Measurements from ENCODE around the gene LDB1.
A peak's percentile ranks its signal among the peaks of the same experiment; 100 is the strongest.

LDB1 gene

GRCh38 chr10:102154466-102155116, 34.4 kb upstream of the LDB1 start:
- no peak for DNase-seq (ENCODE audit: low read depth, low spot score)
- H3K4me3 ChIP-seq (ENCODE audit: low read depth, low read length), result no peak overlapping the region
- in situ Hi-C loops (cut with HindIII; ENCODE audit: low sequenced_read_pairs), result no loop called here
- TF ChIP-seq, protein P1, sequence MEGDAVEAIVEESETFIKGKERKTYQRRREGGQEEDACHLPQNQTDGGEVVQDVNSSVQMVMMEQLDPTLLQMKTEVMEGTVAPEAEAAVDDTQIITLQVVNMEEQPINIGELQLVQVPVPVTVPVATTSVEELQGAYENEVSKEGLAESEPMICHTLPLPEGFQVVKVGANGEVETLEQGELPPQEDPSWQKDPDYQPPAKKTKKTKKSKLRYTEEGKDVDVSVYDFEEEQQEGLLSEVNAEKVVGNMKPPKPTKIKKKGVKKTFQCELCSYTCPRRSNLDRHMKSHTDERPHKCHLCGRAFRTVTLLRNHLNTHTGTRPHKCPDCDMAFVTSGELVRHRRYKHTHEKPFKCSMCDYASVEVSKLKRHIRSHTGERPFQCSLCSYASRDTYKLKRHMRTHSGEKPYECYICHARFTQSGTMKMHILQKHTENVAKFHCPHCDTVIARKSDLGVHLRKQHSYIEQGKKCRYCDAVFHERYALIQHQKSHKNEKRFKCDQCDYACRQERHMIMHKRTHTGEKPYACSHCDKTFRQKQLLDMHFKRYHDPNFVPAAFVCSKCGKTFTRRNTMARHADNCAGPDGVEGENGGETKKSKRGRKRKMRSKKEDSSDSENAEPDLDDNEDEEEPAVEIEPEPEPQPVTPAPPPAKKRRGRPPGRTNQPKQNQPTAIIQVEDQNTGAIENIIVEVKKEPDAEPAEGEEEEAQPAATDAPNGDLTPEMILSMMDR (IDR thresholded peaks at IDR 0.05; ENCODE audit: low read depth, low read length), result no peak

- DNase-seq (ENCODE audit: low read depth, low spot score), result peak; percentile 3
- in situ Hi-C loops (cut with HindIII; ENCODE audit: low sequenced_read_pairs), result no loop called here
- TF ChIP-seq, protein P1 (IDR thresholded peaks at IDR 0.05; ENCODE audit: low read depth, low read length), result no peak
- peak overlapping the region; percentile 99 for H3K4me3 ChIP-seq (ENCODE audit: low read depth, low read length)
These were observed 33.0 kb upstream of the LDB1 start for GRCh38 chr10:102153093-102153620.

DNA sequence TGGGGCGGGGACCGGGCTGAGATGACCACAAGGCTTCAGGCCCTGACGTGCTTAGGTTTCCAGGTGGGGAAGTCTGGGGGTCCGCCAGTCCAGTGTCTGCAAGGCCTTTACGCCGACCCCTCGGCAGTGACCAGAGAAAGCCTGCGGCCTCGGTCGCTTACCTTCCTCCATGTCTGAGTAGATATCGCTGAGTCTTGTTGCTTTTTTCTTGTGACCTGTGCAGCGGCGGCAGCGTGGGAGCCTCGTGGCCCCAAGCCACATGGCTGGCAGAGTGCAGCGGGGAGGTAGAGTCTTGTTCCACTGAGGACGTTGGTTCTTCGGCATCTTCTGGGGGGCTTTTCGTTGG, 32.4 kb upstream of the LDB1 start:
- peak overlapping the region; percentile 99 for H3K4me3 ChIP-seq (ENCODE audit: low read depth, low read length)
- no peak for DNase-seq (ENCODE audit: low read depth, low spot score)
- TF ChIP-seq, protein P1 (IDR thresholded peaks at IDR 0.05; ENCODE audit: low read depth, low read length), result no peak
- in situ Hi-C loops (cut with HindIII; ENCODE audit: low sequenced_read_pairs), result no loop called here

DNA sequence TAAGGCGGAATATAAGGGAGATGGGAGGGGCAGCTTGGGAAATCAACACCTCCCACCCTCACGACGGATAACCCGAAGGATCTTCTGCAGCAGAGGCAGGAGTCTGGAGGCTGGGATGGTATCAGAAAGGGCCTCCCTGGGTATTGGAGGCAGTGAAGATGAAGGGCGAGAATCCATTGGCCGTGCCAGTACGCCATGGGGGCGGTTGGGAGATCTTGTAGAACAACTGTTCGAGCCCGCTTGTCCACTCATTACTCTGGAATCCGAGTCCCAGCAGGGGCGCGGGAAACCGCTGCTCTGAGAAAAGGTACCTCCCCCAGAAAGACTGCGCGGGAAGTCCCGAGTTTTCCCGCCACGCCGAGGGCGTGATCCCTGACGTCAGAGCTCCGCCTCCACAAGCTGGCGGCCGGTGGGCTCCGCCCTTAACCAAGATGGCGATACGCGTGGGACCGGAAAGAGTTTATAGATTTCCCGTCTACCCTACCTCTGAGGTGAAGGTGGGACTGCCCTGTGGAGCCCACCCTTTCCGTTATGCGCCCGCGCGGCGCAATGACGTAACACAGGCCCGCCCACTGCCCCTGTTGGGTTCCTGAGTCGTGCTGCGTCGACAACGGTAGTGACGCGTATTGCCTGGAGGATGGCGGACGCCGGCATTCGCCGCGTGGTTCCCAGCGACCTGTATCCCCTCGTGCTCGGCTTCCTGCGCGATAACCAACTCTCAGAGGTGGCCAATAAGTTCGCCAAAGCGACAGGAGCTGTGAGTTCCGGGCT, 31.8 kb upstream of the LDB1 start, which contains the start of gene NOLC1:
Gene NOLC1, plus strand, starts transcription at position 616 of the 771 bp plus-strand sequence. Its CDS starts 22 bp downstream, at position 638.
- TF ChIP-seq, protein P1 (IDR thresholded peaks at IDR 0.05; ENCODE audit: low read depth, low read length), result no peak
- in situ Hi-C loops (cut with HindIII; ENCODE audit: low sequenced_read_pairs), result no loop called here
- peak within 1 kb of the TSS; percentile 99 for H3K4me3 ChIP-seq (ENCODE audit: low read depth, low read length)
- peak; percentile 100 for DNase-seq (ENCODE audit: low read depth, low spot score)

DNA sequence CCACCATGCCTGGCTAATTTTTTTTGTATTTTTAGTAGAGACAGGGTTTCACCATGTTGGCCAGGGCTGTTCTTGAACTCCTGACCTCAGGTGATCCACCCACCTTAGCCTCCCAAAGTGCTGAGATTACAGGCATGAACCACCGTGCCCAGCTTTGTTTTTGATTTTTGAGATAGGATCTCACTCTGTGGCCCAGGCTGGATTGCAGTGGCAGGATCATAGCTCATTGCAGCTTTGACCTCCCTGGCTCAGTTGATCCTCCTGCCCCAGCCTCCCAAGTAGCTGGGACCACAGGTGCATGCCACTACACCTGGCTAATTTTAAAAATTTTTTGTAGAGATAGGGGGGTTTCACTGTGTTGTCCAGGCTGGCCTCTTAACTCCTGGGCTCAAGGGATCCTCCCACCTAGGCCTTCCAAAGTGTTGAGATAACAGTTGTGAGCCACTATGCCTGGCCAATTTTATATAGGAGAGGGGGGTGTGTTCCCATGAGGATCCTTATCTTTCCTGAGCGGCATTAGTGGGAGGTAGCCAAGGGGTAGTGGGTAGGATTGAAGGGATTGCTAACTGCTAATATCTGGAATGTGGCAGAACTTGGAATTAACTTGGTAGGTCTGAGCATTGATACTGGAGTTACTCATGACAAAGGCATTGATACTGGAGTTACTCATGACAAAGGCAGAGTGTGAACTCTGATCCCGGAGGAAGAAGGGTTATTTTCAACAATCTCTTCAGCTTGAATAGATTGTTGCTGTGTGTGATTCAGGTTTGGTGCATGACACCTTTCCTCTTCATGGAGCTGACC, 31.0 kb upstream of the LDB1 start:
- H3K4me3 ChIP-seq (ENCODE audit: low read depth, low read length), result peak overlapping the region; percentile 27
- in situ Hi-C loops (cut with HindIII; ENCODE audit: low sequenced_read_pairs), result no loop called here
- TF ChIP-seq, protein P1 (IDR thresholded peaks at IDR 0.05; ENCODE audit: low read depth, low read length), result no peak
- no peak for DNase-seq (ENCODE audit: low read depth, low spot score)

- DNase-seq (ENCODE audit: low read depth, low spot score), result no peak
- TF ChIP-seq, protein P1 (IDR thresholded peaks at IDR 0.05; ENCODE audit: low read depth, low read length), result no peak
- no peak overlapping the region for H3K4me3 ChIP-seq (ENCODE audit: low read depth, low read length)
- in situ Hi-C loops (cut with HindIII; ENCODE audit: low sequenced_read_pairs), result no loop called here
These were observed 28.1 kb upstream of the LDB1 start for GRCh38 chr10:102148275-102148674.
